ENCODE results near the gene TOR1A. TPM values are rescaled to one million over a fixed set of nuclear protein-coding genes. Genes with fewer than 3 reads are reported as not detected.

TOR1A gene
- total RNA-seq, 1 donor from 2014 or later, result 35.5 TPM

DNA sequence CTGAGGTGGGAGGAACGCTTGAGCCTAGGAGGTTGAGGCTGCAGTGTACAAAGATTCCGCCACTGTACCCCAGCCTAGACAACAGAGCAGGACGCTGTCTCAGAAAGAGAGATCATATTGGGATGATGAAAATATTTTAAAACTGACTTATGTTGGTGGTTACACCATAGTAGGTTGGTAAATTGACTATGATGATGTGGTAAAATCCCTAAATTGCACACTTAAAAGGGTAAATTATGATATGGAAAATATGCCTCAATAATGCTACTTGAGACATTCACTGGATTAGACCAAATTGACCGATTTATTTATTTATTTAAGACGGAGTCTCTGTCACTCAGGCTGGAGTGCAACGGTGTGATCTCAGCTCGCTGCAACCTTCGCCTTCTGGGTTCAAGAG is 42.8 kb downstream of the TOR1A start:
- Histone ChIP-seq H3K9me3 (no peaks in the 10 kb centered on the region), H3K27me3 (no peaks in the 10 kb centered on the region), H3K4me1 (peaks cover 18% of the 10 kb centered on the region), H3K4me3 (no peak overlapping the region), H3K36me3 (no peaks in the 10 kb centered on the region), H3K27ac (no peak overlapping the region)
- intact Hi-C loops (cut with DNase I), result no loop called here
- ATAC-seq, result no peak
- TF ChIP-seq CTCF (IDR thresholded peaks at IDR 0.05), result no peak
- no peak for DNase-seq

GRCh38 chr9:129779560-129780190 is 44.3 kb downstream of the TOR1A start:
- no peaks in the 10 kb centered on the region for H3K9me3 ChIP-seq
- ATAC-seq, result no peak
- no peak for DNase-seq
- no peaks in the 10 kb centered on the region for H3K36me3 ChIP-seq
- H3K4me1 ChIP-seq, result peaks cover 18% of the 10 kb centered on the region
- no peak for TF ChIP-seq CTCF (IDR thresholded peaks at IDR 0.05)
- no peaks in the 10 kb centered on the region for H3K27me3 ChIP-seq
- intact Hi-C loops (cut with DNase I), result no loop called here
- no peak overlapping the region for H3K27ac ChIP-seq
- H3K4me3 ChIP-seq, result no peak overlapping the region

GRCh38 chr9:129778469-129778868 is 45.5 kb downstream of the TOR1A start:
- Histone ChIP-seq H3K27me3 (no peaks in the 10 kb centered on the region), H3K4me3 (no peak overlapping the region), H3K4me1 (peaks cover 18% of the 10 kb centered on the region), H3K27ac (no peak overlapping the region), H3K36me3 (no peaks in the 10 kb centered on the region), H3K9me3 (no peaks in the 10 kb centered on the region)
- ATAC-seq (no peak), DNase-seq (no peak)
- TF ChIP-seq CTCF (IDR thresholded peaks at IDR 0.05), result no peak
- intact Hi-C loops (cut with DNase I), result no loop called here

DNA sequence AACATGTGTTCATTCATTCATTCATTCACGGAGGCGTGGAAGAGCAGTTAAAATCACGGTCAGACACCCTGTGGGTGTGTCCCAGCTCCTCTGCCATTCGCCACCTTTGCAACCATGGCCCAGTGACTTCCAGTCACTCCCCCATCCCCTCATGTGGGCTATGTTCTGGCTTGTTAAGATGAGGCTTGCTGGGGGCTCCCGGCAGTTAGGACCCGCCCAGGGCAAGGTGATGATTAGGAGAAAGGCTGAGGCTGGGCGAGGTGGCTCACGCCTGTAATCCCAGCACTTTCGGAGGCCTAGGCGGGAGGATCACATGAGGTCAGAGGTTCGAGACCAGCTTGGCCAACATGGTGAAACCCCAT is 46.2 kb downstream of the TOR1A start:
- no peaks in the 10 kb centered on the region for H3K9me3 ChIP-seq
- no peaks in the 10 kb centered on the region for H3K27me3 ChIP-seq
- intact Hi-C loops (cut with DNase I), result no loop called here
- ATAC-seq, result no peak
- TF ChIP-seq CTCF (IDR thresholded peaks at IDR 0.05), result no peak
- peaks cover 18% of the 10 kb centered on the region for H3K4me1 ChIP-seq
- no peak for DNase-seq
- no peaks in the 10 kb centered on the region for H3K36me3 ChIP-seq
- H3K4me3 ChIP-seq, result no peak overlapping the region
- H3K27ac ChIP-seq, result no peak overlapping the region

DNA sequence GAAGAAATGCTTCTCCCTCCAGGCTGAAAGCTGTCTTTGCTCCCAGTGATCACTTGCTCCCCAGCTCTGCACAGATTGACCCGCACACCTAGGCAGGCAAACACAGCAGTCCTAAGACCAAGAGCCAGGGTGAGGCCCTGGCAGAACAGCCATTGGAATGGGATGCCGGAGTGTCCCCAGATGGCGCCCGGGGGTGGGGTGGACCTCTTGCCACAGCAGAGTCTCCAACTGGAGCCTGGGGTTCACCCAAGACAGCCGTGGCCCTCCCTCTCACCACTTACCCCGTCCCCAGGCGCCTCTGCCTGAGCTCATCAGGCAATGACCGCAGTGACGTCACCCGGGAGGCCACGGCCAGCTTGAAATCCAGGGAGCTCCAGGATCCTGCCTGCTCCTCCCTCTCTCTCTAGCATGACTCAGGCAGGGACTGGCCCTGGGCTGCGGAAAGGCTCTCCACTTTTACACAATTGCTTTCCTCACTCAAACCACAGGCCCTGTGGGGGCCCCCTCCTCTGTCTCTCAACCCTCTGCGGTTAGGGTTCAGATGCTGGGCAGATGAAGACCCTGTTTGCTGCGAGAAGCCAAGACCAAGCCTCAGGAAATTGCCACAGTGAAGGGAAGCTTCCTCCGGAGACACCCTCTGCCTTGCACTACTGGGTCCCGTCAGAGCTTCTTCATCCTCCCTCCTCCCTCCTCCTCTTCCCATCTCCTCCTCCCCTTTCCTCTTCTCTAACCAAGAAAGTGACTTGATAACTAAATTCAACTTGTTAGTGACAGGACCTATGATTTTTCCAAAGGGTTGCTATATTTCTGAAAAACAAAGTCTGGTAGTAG is 46.8 kb downstream of the TOR1A start:
- H3K27ac ChIP-seq, result peak overlapping the region; percentile 55
- intact Hi-C loops (cut with DNase I), result no loop called here
- ATAC-seq (peak; percentile 89), DNase-seq (peak; percentile 91)
- no peak for TF ChIP-seq CTCF (IDR thresholded peaks at IDR 0.05)
- peaks cover 18% of the 10 kb centered on the region for H3K4me1 ChIP-seq
- no peak overlapping the region for H3K4me3 ChIP-seq
- no peaks in the 10 kb centered on the region for H3K27me3 ChIP-seq
- H3K9me3 ChIP-seq, result no peaks in the 10 kb centered on the region
- H3K36me3 ChIP-seq, result no peaks in the 10 kb centered on the region

Measured in upper lobe of right lung (tissue), 1 donor.